RPMI8226 (cell line): ENCODE results near the gene DPH7.
"Not testable (repeated sequence)": the region's sequence is repeated elsewhere in the genome, so short reads cannot be mapped to it uniquely, and the experiment has no call there.

Experiments
- DNase-seq: peaks from one replicate; pipeline ENCODE4 v3.0.0-alpha.2; 2015

Gene DPH7

GRCh38 chr9:137580209-137580953 lies 1.7 kb upstream of the DPH7 start:
- no peak for DNase-seq

- DNase-seq = no peak
Observed at GRCh38 chr9:137579259-137579604, 507 bp upstream of the DPH7 start.

GRCh38 chr9:137575716-137576411 lies 2.9 kb downstream of the DPH7 start:
- no peak for DNase-seq

- DNase-seq = no peak
Observed at GRCh38 chr9:137575364-137575715, 3.4 kb downstream of the DPH7 start.

- no peak for DNase-seq
Observed at GRCh38 chr9:137574192-137574591, 4.5 kb downstream of the DPH7 start.

GRCh38 chr9:137570566-137570965 lies 8.2 kb downstream of the DPH7 start:
- no peak for DNase-seq

- DNase-seq = no peak
Observed at GRCh38 chr9:137569609-137570203, 9.0 kb downstream of the DPH7 start.

GRCh38 chr9:137568445-137568844 lies 10.3 kb downstream of the DPH7 start:
- not testable (repeated sequence) for DNase-seq

- no peak for DNase-seq
Observed at GRCh38 chr9:137564817-137565411, 13.8 kb downstream of the DPH7 start.

GRCh38 chr9:137564134-137564533 lies 14.6 kb downstream of the DPH7 start:
- no peak for DNase-seq

- DNase-seq = no peak
Observed at GRCh38 chr9:137558127-137558526, 20.6 kb downstream of the DPH7 start.

- no peak for DNase-seq
Observed at GRCh38 chr9:137556069-137556838, 22.5 kb downstream of the DPH7 start.

- no peak for DNase-seq
Observed at GRCh38 chr9:137555179-137555578, 23.5 kb downstream of the DPH7 start.

GRCh38 chr9:137554349-137554748 lies 24.4 kb downstream of the DPH7 start:
- no peak for DNase-seq

- not testable (repeated sequence) for DNase-seq
Observed at GRCh38 chr9:137553654-137554053, 25.1 kb downstream of the DPH7 start.

GRCh38 chr9:137552022-137552768 lies 26.5 kb downstream of the DPH7 start:
- DNase-seq = peak; percentile 28

- DNase-seq = peak; percentile 89
Observed at GRCh38 chr9:137551264-137552021, 27.3 kb downstream of the DPH7 start, which contains the start of gene MRPL41. Gene MRPL41 (plus strand): TSS chr9:137551879. CDS start chr9:137552082, 203 bp downstream.

GRCh38 chr9:137550958-137551263 lies 27.8 kb downstream of the DPH7 start:
- not testable (repeated sequence) for DNase-seq

- peak; percentile 86 for DNase-seq
Observed at GRCh38 chr9:137550231-137550621, 28.5 kb downstream of the DPH7 start, which contains the start of gene PNPLA7. Gene PNPLA7 (minus strand): TSS chr9:137550402. CDS start chr9:137550197, 205 bp downstream.

- no peak for DNase-seq
Observed at GRCh38 chr9:137547687-137548543, 30.8 kb downstream of the DPH7 start.
